BJ (cell line): Measurements from ENCODE around the gene PPM1F. TPM values are rescaled to one million over a fixed set of nuclear protein-coding genes. Genes with fewer than 3 reads are reported as not detected.

Experiments
- CTCF ChIA-PET: fragments of 350-600 bp; formaldehyde crosslinking; extraction: SDS; loops from one replicate; lab custom pipeline; 2021; ENCODE audit warnings: antibody characterized with exemption, inconsistent platforms; lab: Yijun Ruan, JAX
- POLR2A ChIA-PET: fragments of 300-600 bp; sonication (Branson Sonifier 250); formaldehyde crosslinking; extraction: SDS; loops from one replicate; lab custom pipeline; 2021; ENCODE audit warnings: antibody characterized with exemption; lab: Charles Lee
- DNase-seq: peaks from one replicate; pipeline ENCODE4 v3.0.0-alpha.2; 2011; ENCODE audit warnings: low read depth
- H3K27me3 ChIP-seq: 2 replicates; pipeline ENCODE4 v1.6.0; 2011; ENCODE audit warnings: low read length; ENCODE audit not compliant: control insufficient read depth, insufficient read depth
- H3K36me3 ChIP-seq: 2 replicates; pipeline ENCODE4 v1.5.1; 2011; ENCODE audit warnings: low read length; ENCODE audit not compliant: control insufficient read depth, insufficient read depth
- H3K4me3 ChIP-seq: 2 replicates; pipeline ENCODE4 v1.5.1; 2011; ENCODE audit warnings: low read depth, mild to moderate bottlenecking, control low read depth, low read length
- polyA plus RNA-seq: library from polyadenylated mRNA; depleted of rRNA; stranded (reverse); fragments of >200 nt; gene quantifications from 2 replicates; pipeline ENCODE4 v1.2.3, GENCODE V29; 2011
- TF ChIP-seq, protein P1 (sequence below): IDR thresholded peaks from 2 replicates; pipeline ENCODE4 v1.5.1; 2011; ENCODE audit warnings: low read depth, mild to moderate bottlenecking, control low read depth, inconsistent platforms, low read length, moderate library complexity; ENCODE audit not compliant: insufficient read depth

PPM1F gene
- polyA plus RNA-seq, 1 experiment, result 25.3 TPM

DNA sequence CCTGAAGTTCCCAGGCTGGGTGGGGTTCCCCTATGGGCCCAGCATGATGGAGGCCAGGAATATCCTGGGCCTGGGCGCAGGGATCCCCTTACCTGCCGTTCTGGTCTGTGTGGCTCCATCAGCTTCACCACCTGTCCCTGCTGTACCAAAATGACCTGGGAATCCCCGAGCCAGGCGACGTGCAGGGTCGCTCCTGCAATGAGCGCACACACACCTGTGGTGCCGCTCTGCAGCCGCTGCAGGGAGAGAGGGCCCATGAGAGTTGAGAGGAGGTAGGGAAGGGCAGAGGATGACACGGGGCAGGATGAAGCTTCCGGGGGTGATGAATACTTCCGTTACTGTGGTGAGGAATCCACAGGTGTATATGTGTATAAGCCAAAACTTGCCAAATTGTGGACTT is 21.6 kb downstream of the PPM1F start:
- DNase-seq, result no peak
- TF ChIP-seq, protein P1, sequence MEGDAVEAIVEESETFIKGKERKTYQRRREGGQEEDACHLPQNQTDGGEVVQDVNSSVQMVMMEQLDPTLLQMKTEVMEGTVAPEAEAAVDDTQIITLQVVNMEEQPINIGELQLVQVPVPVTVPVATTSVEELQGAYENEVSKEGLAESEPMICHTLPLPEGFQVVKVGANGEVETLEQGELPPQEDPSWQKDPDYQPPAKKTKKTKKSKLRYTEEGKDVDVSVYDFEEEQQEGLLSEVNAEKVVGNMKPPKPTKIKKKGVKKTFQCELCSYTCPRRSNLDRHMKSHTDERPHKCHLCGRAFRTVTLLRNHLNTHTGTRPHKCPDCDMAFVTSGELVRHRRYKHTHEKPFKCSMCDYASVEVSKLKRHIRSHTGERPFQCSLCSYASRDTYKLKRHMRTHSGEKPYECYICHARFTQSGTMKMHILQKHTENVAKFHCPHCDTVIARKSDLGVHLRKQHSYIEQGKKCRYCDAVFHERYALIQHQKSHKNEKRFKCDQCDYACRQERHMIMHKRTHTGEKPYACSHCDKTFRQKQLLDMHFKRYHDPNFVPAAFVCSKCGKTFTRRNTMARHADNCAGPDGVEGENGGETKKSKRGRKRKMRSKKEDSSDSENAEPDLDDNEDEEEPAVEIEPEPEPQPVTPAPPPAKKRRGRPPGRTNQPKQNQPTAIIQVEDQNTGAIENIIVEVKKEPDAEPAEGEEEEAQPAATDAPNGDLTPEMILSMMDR, result no peak
- Histone ChIP-seq H3K36me3 (peaks cover 43% of the 10 kb centered on the region), H3K27me3 (no peaks in the 10 kb centered on the region), H3K4me3 (no peak overlapping the region)
- ChIA-PET POLR2A (no interaction called here), CTCF (interaction anchor here (0.6 to 1.5 kb wide), 3 partner anchors 114 to 218 kb away, joined by 3 to 4 read pairs (median 3); no protein-coding TSS in a partner anchor)

DNA sequence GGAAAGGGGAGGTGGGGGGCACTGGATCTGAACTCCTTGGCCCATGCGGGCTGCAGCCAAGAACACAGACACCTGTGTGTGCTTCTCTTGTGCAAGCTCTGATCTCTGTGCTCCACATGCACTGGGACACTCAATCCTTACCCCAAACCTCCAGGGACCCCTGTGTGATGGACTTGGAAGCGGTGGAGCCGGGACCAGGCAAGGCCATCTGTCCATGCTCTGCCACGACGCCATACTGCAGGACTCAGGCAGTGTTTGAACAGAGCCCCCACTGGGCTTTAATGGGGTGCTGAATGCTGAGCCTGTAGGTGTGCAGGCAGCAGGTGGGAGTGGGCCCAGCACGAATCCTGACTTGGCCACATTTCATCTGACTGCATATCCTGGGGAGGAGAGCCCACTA is 23.4 kb downstream of the PPM1F start:
- POLR2A ChIA-PET, result no interaction called here
- TF ChIP-seq, protein P1, result no peak
- no peak for DNase-seq
- H3K27me3 ChIP-seq, result no peaks in the 10 kb centered on the region
- H3K36me3 ChIP-seq, result peaks cover 44% of the 10 kb centered on the region
- CTCF ChIA-PET, result no interaction called here
- H3K4me3 ChIP-seq, result no peak overlapping the region

DNA sequence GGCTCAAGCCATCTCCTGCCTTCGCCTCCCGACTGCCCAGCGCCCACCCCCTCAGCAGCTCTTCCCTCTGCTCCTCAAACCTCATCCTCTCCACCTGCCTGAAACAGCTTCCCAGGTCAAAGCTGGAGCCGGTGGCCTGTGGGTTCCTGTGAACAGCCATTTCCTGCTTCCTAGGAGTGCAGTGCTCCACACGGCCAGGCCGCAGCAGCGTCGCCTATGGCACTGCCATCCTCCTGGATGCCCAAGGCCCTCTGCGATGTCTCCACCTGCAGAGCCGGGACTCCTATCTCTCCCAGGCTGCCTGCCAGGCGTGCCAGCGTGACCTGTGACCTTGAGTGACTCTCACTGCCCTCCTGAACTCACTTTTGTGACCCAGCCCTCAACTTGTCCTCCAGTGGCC is 24.6 kb downstream of the PPM1F start:
- Histone ChIP-seq H3K4me3 (no peak overlapping the region), H3K36me3 (peaks cover 38% of the 10 kb centered on the region), H3K27me3 (no peaks in the 10 kb centered on the region)
- TF ChIP-seq, protein P1, result no peak
- ChIA-PET CTCF (interaction anchor here (7.2 kb wide), 1 partner anchor 9 kb away, joined by 44 read pairs; no protein-coding TSS in a partner anchor), POLR2A (no interaction called here)
- DNase-seq, result no peak

DNA sequence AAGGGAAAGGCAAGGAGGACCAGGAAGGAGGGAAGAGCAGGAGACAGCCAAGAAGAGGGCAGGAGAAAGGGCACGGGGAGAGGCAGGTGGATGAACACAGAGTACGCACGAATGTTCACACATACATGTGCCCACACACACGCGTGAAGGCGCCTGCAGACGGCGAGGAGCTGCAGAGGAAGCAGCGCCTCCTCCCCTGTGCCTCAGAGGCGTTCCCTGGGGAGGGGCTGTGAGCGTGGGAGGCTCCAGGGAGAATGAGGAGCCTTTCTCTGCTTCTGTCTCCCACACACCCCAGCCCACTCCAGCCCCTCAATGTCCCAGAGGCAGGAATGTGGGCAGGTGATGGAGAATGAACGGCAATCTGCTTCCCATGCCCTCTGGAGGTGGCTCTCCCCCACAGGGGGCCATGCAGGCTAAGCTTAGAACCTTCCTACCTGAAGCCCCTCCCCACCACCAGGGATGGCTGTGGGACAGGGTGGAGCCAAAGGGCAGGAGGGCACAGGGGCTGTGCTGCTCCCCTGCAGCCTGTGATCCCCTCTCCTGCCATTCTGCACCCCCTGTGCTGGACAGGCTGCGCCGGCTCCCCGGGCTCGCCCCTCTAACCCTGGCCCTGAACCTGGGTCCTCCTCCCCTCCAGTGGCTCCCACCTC is 25.3 kb downstream of the PPM1F start:
- H3K36me3 ChIP-seq, result peaks cover 33% of the 10 kb centered on the region
- POLR2A ChIA-PET, result no interaction called here
- no peak overlapping the region for H3K4me3 ChIP-seq
- TF ChIP-seq, protein P1, result no peak
- no peak for DNase-seq
- CTCF ChIA-PET, result interaction anchor here (7.2 kb wide), 1 partner anchor 10 kb away, joined by 44 read pairs; no protein-coding TSS in a partner anchor
- H3K27me3 ChIP-seq, result no peaks in the 10 kb centered on the region

DNA sequence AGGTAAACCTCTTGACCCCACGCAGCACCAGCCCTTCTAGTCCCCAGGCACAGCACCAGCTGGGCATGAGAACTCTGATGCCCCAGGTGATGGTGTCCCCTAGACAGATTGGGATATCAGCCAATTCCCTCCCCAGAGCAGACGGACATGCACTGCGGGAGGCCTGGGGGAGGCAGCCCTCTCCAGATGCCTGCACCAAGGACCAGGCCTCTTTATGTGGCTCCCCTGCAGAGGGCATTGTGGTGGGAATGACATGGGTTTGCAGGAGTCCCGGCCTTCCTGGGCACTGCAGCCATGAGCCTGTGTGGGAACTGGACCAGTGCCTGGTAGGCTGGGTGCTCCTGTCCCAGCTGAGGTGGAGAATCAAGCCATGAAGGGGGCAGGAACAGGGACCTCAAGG is 25.9 kb downstream of the PPM1F start:
- no peak for DNase-seq
- CTCF ChIA-PET, result interaction anchor here (7.2 kb wide), 1 partner anchor 11 kb away, joined by 44 read pairs; no protein-coding TSS in a partner anchor

More for the DNA sequence above, 25.9 kb downstream of the PPM1F start:
- Histone ChIP-seq H3K27me3 (no peaks in the 10 kb centered on the region), H3K36me3 (peaks cover 30% of the 10 kb centered on the region), H3K4me3 (no peak overlapping the region)
- POLR2A ChIA-PET, result no interaction called here
- TF ChIP-seq, protein P1, result no peak
